MM.1S (cell line): Measurements from ENCODE around the gene FAM117A.
A peak's percentile ranks its signal among the peaks of the same experiment; 100 is the strongest.

Experiments
- DNase-seq: peaks from one replicate; pipeline ENCODE4 v3.0.0-alpha.2; 2015
- H2AFZ ChIP-seq: fragments of 300-600 bp; sonication (generic); 2 replicates; pipeline ENCODE4 v1.6.0; 2016; ENCODE audit warnings: antibody characterized with exemption, low read length
- H3F3A ChIP-seq: fragments of 300-600 bp; sonication (generic); 2 replicates; pipeline ENCODE4 v1.6.1; 2016; ENCODE audit warnings: mild to moderate bottlenecking, antibody characterized with exemption, low read length, moderate library complexity, mixed read lengths; ENCODE audit not compliant: insufficient read depth
- H3K27ac ChIP-seq: fragments of 300-600 bp; sonication (generic); 2 replicates; pipeline ENCODE4 v1.5.1; 2016; ENCODE audit warnings: mild to moderate bottlenecking, low read length
- H3K27me3 ChIP-seq: fragments of 300-600 bp; sonication (generic); replicated peaks from 2 replicates; pipeline ENCODE4 v1.6.0; 2016; ENCODE audit warnings: low read length; ENCODE audit not compliant: insufficient read depth
- H3K36me3 ChIP-seq: fragments of 300-600 bp; sonication (generic); replicated peaks from 2 replicates; pipeline ENCODE4 v1.6.1; 2016; ENCODE audit warnings: mild to moderate bottlenecking, low read length, mixed read lengths; ENCODE audit not compliant: insufficient read depth
- H3K4me1 ChIP-seq: fragments of 300-600 bp; sonication (generic); 2 replicates; pipeline ENCODE4 v1.6.1; 2016; ENCODE audit warnings: low read length, mixed read lengths
- H3K4me2 ChIP-seq: fragments of 300-600 bp; sonication (generic); 2 replicates; pipeline ENCODE4 v1.6.0; 2016; ENCODE audit warnings: low read depth, low read length
- H3K4me3 ChIP-seq: fragments of 300-600 bp; sonication (generic); 2 replicates; pipeline ENCODE4 v1.5.1; 2016; ENCODE audit warnings: low read length, mixed read lengths
- H3K79me2 ChIP-seq: fragments of 300-600 bp; sonication (generic); 2 replicates; pipeline ENCODE4 v1.6.1; 2016; ENCODE audit warnings: mixed run types, low read length, mixed read lengths
- H3K9ac ChIP-seq: fragments of 300-600 bp; sonication (generic); 2 replicates; pipeline ENCODE4 v1.6.1; 2016; ENCODE audit warnings: low read length, mixed read lengths
- H3K9me2 ChIP-seq: fragments of 300-600 bp; sonication (generic); replicated peaks from 2 replicates; pipeline ENCODE4 v1.6.1; 2016; ENCODE audit warnings: mild to moderate bottlenecking, low read length, mixed read lengths; ENCODE audit not compliant: insufficient read depth
- H3K9me3 ChIP-seq: fragments of 300-600 bp; sonication (generic); replicated peaks from 2 replicates; pipeline ENCODE4 v1.6.1; 2016; ENCODE audit warnings: mild to moderate bottlenecking, low read length, mixed read lengths; ENCODE audit not compliant: insufficient read depth
- H4K20me1 ChIP-seq: fragments of 300-600 bp; sonication (generic); 2 replicates; pipeline ENCODE4 v1.6.1; 2016; ENCODE audit warnings: mild to moderate bottlenecking, low read length, moderate library complexity, mixed read lengths; ENCODE audit not compliant: insufficient read depth
- CTCF ChIP-seq: fragments of 300-600 bp; sonication (generic); IDR thresholded peaks from 2 replicates; pipeline ENCODE4 v1.5.1; 2016; ENCODE audit warnings: antibody characterized with exemption, low read length, mixed read lengths
- EZH2 ChIP-seq: fragments of 300-600 bp; sonication (generic); optimal IDR thresholded peaks from 2 replicates; pipeline ENCODE3; 2017; ENCODE audit warnings: low read depth, mild to moderate bottlenecking, antibody characterized with exemption, low read length, mixed read lengths
- EZH2phosphoT487 ChIP-seq: fragments of 300-600 bp; sonication (generic); IDR thresholded peaks from 2 replicates; pipeline ENCODE4 v1.6.1; 2018; ENCODE audit warnings: antibody characterized with exemption, low read length

Gene FAM117A

DNA sequence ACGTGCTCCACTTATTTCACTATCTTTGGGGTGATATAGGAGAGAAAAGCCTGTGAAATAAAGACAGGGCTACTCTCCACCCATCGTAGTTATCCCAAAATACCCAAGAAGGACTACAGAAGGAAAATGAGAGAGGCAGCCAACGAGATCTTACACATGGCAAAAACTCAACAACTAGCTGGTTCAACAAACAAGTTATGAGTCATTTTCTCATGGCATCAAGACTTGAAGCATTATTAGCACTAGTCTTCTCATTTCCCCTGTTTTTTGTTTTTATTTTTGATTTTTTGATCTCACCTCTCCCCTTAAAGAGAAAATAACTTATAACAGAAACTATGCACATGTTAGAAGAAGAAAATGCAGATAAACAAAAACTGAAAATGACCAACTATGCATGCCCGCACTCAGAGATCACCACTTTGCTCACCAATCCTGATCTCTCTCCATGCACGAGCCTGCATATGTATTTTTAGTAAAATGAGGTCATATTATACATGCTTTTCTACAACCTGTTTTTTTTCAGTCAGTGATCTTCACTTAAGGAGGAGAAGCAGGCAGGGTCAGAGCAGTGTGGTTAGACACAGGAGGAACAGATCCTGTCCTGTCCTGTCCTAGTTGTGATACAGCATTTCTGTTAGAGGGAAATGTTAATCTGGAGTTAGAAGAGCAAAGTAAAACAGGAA is 22.8 kb downstream of the FAM117A start:
- peak; percentile 76 for DNase-seq
- H3K79me2 ChIP-seq: peaks cover 94% of the 10 kb centered on the region
- H3K9me2 ChIP-seq: no peaks in the 10 kb centered on the region
- H3K4me1 ChIP-seq: peaks cover 52% of the 10 kb centered on the region
- H3K9ac ChIP-seq: peak overlapping the region; percentile 49
- TF ChIP-seq EZH2phosphoT487: no peak
- TF ChIP-seq EZH2: no peak
- TF ChIP-seq CTCF: no peak
- no peaks in the 10 kb centered on the region for H3K9me3 ChIP-seq
- H4K20me1 ChIP-seq: no peaks in the 10 kb centered on the region
- peak overlapping the region; percentile 89 for H3K27ac ChIP-seq
- no peaks in the 10 kb centered on the region for H3K27me3 ChIP-seq
- H3K4me3 ChIP-seq: peak overlapping the region; percentile 27
- H2AFZ ChIP-seq: no peak overlapping the region
- peak overlapping the region; percentile 57 for H3K4me2 ChIP-seq
- H3K36me3 ChIP-seq: no peaks in the 10 kb centered on the region; the same call in 1 of the 2 replicates
- H3F3A ChIP-seq: peaks cover 45% of the 10 kb centered on the region

DNA sequence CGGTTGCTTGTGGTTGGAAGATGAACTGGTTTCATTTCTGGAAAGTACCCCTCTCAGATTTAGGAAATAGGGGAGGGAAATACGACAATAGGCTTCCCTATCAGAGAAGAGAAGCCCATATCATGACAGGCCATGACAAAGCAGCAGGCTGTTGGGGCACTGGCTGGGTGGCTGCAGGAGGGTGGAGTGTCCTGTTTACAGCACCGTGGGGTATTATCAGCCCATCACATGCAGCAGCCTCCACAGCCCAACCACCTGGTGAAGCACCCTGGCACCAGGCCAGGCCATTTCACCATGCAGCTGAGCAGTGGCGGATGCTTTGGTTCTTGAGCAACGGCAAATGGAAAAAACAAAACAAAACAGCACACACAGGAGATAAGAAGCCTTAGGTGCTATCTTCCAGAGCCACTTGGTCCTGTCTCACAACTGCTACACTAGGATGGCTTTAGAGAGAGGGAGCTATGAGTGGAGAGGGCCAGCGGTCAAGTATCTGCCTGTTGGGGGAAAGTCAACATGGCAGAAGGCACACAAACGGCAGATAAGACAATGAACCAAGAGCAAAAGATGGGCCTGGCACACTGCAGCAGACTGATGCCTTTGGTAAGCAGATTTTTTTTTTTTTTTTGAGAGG is 24.2 kb downstream of the FAM117A start:
- peak; percentile 90 for DNase-seq
- H3K36me3 ChIP-seq: no peaks in the 10 kb centered on the region
- H3K9ac ChIP-seq: peak overlapping the region; percentile 56; the same call in 1 of the 2 replicates
- H2AFZ ChIP-seq: no peak overlapping the region
- H3K9me3 ChIP-seq: no peaks in the 10 kb centered on the region
- H3K4me2 ChIP-seq: peak overlapping the region; percentile 67; the same call in 1 of the 2 replicates
- peaks cover 41% of the 10 kb centered on the region for H3K4me1 ChIP-seq
- peaks cover 41% of the 10 kb centered on the region for H3F3A ChIP-seq
- peak overlapping the region; percentile 23 for H3K4me3 ChIP-seq
- H3K9me2 ChIP-seq: no peaks in the 10 kb centered on the region
- H3K79me2 ChIP-seq: peaks cover 94% of the 10 kb centered on the region
- peak overlapping the region; percentile 89 for H3K27ac ChIP-seq
- TF ChIP-seq CTCF (no peak), EZH2phosphoT487 (no peak), EZH2 (no peak)
- H3K27me3 ChIP-seq: no peaks in the 10 kb centered on the region
- H4K20me1 ChIP-seq: no peaks in the 10 kb centered on the region

- H3K9ac ChIP-seq: peak overlapping the region; percentile 22; the same call in 1 of the 2 replicates
- H3K27ac ChIP-seq: peak overlapping the region; percentile 89
- no peak for DNase-seq
Observed at GRCh38 chr17:49738456-49739163, 25.3 kb downstream of the FAM117A start.

More at GRCh38 chr17:49738456-49739163, 25.3 kb downstream of the FAM117A start:
- H3K4me2 ChIP-seq: peak overlapping the region; percentile 67; the same call in 1 of the 2 replicates
- H3K9me2 ChIP-seq: no peaks in the 10 kb centered on the region
- no peak overlapping the region for H2AFZ ChIP-seq
- peaks cover 41% of the 10 kb centered on the region for H3F3A ChIP-seq
- H3K4me1 ChIP-seq: peaks cover 41% of the 10 kb centered on the region
- H3K4me3 ChIP-seq: no peak overlapping the region
- no peaks in the 10 kb centered on the region for H3K27me3 ChIP-seq
- H3K79me2 ChIP-seq: peaks cover 92% of the 10 kb centered on the region
- no peaks in the 10 kb centered on the region for H3K36me3 ChIP-seq
- TF ChIP-seq EZH2 (no peak), EZH2phosphoT487 (no peak), CTCF (no peak)
- no peaks in the 10 kb centered on the region for H4K20me1 ChIP-seq
- H3K9me3 ChIP-seq: no peaks in the 10 kb centered on the region
